Neuronal stem cell (in vitro differentiated cells): ENCODE measurements around the gene B3GNT8.

Experiments used
- DNase-seq: peaks from one replicate; pipeline ENCODE4 v3.0.0-alpha.2; 2013; ENCODE audit warnings: low spot score
- H2AFZ ChIP-seq: one replicate; pipeline ENCODE4 v1.6.1; 2013; ENCODE audit warnings: mild to moderate bottlenecking, low read length, inconsistent platforms
- H2AK5ac ChIP-seq: 2 replicates; pipeline ENCODE4 v1.6.1; 2013; ENCODE audit warnings: low read depth, mild to moderate bottlenecking, inconsistent platforms, low read length, moderate library complexity, mixed read lengths
- H2BK120ac ChIP-seq: 2 replicates; pipeline ENCODE4 v1.6.1; 2013; ENCODE audit warnings: low read depth, mild to moderate bottlenecking, inconsistent platforms, low read length, moderate library complexity, mixed read lengths
- H2BK12ac ChIP-seq: one replicate; pipeline ENCODE4 v1.6.1; 2013; ENCODE audit warnings: low read length, inconsistent platforms
- H2BK15ac ChIP-seq: 2 replicates; pipeline ENCODE4 v1.6.1; 2013; ENCODE audit warnings: mild to moderate bottlenecking, low read length, inconsistent platforms, mixed read lengths
- H2BK5ac ChIP-seq: one replicate; pipeline ENCODE4 v1.6.1; 2013; ENCODE audit warnings: inconsistent platforms, mild to moderate bottlenecking, low read length, moderate library complexity
- H3K14ac ChIP-seq: one replicate; pipeline ENCODE4 v1.6.1; 2013; ENCODE audit warnings: low read length, inconsistent platforms
- H3K18ac ChIP-seq: 2 replicates; pipeline ENCODE4 v1.6.1; 2013; ENCODE audit warnings: low read length, inconsistent platforms
- H3K23ac ChIP-seq: 2 replicates; pipeline ENCODE4 v1.6.1; 2013; ENCODE audit warnings: low read depth, mild to moderate bottlenecking, mixed read lengths, low read length, inconsistent platforms; ENCODE audit not compliant: poor library complexity
- H3K27ac ChIP-seq: replicated peaks from 3 replicates; pipeline ENCODE4 v1.5.1; 2013; ENCODE audit warnings: low read length, inconsistent platforms
- H3K27me3 ChIP-seq, 3 experiments: 2 replicates each; pipeline ENCODE4 v1.6.1; 2013; ENCODE audit warnings: low read length in 3 of 3, mild to moderate bottlenecking in 2 of 3, inconsistent platforms in 1 of 3, low read depth in 1 of 3, mixed read lengths in 1 of 3, moderate library complexity in 1 of 3; ENCODE audit not compliant: control insufficient read depth in 3 of 3, insufficient read depth in 3 of 3
- H3K36me3 ChIP-seq, 2 donors: replicated peaks in 1 of 2; 2 replicates each; pipeline ENCODE4 v1.6.1; 2013; ENCODE audit warnings: low read length in 2 of 2; ENCODE audit not compliant: control insufficient read depth in 2 of 2, insufficient read depth in 2 of 2
- H3K4ac ChIP-seq: 2 replicates; pipeline ENCODE4 v1.6.1; 2013; ENCODE audit warnings: inconsistent platforms, mild to moderate bottlenecking, low read length, moderate library complexity
- H3K4me1 ChIP-seq, 2 donors: 1 replicate in 1 of 2; 2 replicates in 1 of 2; pipeline ENCODE4 v1.6.1; 2013; ENCODE audit warnings: low read length in 2 of 2, low read depth in 1 of 2; ENCODE audit not compliant: control insufficient read depth in 2 of 2, insufficient read depth in 1 of 2
- H3K4me2 ChIP-seq: one replicate; pipeline ENCODE4 v1.6.1; 2013; ENCODE audit warnings: mild to moderate bottlenecking, low read length, inconsistent platforms; ENCODE audit not compliant: insufficient read depth, poor library complexity, severe bottlenecking
- H3K4me3 ChIP-seq, 2 donors: 2 replicates each; pipeline ENCODE4 v1.5.1; 2013; ENCODE audit warnings: low read length in 2 of 2, mild to moderate bottlenecking in 2 of 2, inconsistent platforms in 1 of 2, moderate library complexity in 1 of 2
- H3K79me1 ChIP-seq: one replicate; pipeline ENCODE4 v1.6.1; 2013; ENCODE audit warnings: low read depth, mild to moderate bottlenecking, inconsistent platforms, low read length, moderate library complexity
- H3K9ac ChIP-seq: one replicate; pipeline ENCODE4 v1.6.1; 2013; ENCODE audit warnings: mild to moderate bottlenecking, low read depth, low read length, inconsistent platforms; ENCODE audit not compliant: poor library complexity
- H3K9me3 ChIP-seq, 2 donors: replicated peaks in 1 of 2; 2 replicates each; pipeline versions ENCODE3 to v1.6.1; 2013; ENCODE audit warnings: low read length in 2 of 2, mild to moderate bottlenecking in 2 of 2, inconsistent platforms in 1 of 2, low read depth in 1 of 2, mixed read lengths in 1 of 2, moderate library complexity in 1 of 2; ENCODE audit not compliant: control insufficient read depth in 2 of 2, insufficient read depth in 1 of 2
- H4K8ac ChIP-seq: one replicate; pipeline ENCODE4 v1.6.1; 2013; ENCODE audit warnings: low read depth, mild to moderate bottlenecking, inconsistent platforms, low read length, moderate library complexity
- H4K91ac ChIP-seq: one replicate; pipeline ENCODE4 v1.6.1; 2013; ENCODE audit warnings: low read length, low read depth, mild to moderate bottlenecking, inconsistent platforms; ENCODE audit not compliant: poor library complexity
- WGBS, 2 donors: extraction: QIAGEN DNeasy Blood & Tissue Kit; methylation state at CpG; one replicate each; pipeline ENCODE4 v1.1.7; 2013; ENCODE audit warnings: missing lambda C conversion rate in 2 of 2, mixed read lengths in 1 of 2; ENCODE audit not compliant: insufficient read length in 2 of 2, insufficient replicate concordance in 1 of 2; ENCODE audit errors: extremely low coverage in 2 of 2; 5-methylcytosine and 5-hydroxymethylcytosine counted together

The B3GNT8 gene

GRCh38 chr19:41457241-41457640, 30.1 kb upstream of the B3GNT8 start:
- WGBS, 2 donors = no CpG with 5 or more reads among the region's 1 CpG
- no peak for DNase-seq
- no peak overlapping the region for H3K18ac ChIP-seq

GRCh38 chr19:41456342-41456918, 29.3 kb upstream of the B3GNT8 start:
- H2BK120ac ChIP-seq = no peak overlapping the region
- no peaks in the 10 kb centered on the region for H3K4me1 ChIP-seq
- H3K4ac ChIP-seq = no peak overlapping the region
- no peak overlapping the region for H2BK15ac ChIP-seq
- no peak overlapping the region for H4K91ac ChIP-seq
- no peak overlapping the region for H3K18ac ChIP-seq
- H3K14ac ChIP-seq = no peak overlapping the region
- H3K79me1 ChIP-seq = no peaks in the 10 kb centered on the region
- H3K27me3 ChIP-seq = peaks cover 0 to 23% (median 0%) of the 10 kb centered on the region in 3 experiments
- no peak overlapping the region for H4K8ac ChIP-seq
- H3K4me2 ChIP-seq = no peak overlapping the region
- H2AFZ ChIP-seq = no peak overlapping the region
- no peak overlapping the region for H2AK5ac ChIP-seq
- no peak for DNase-seq
- H2BK5ac ChIP-seq = no peak overlapping the region
- no peak overlapping the region for H3K9ac ChIP-seq
- no CpG with 5 or more reads among the region's 7 CpGs for WGBS, 2 donors
- H3K36me3 ChIP-seq = no peaks in the 10 kb centered on the region
- H3K9me3 ChIP-seq = peaks cover 0 to 2% of the 10 kb centered on the region in 2 donors
- no peak overlapping the region for H3K23ac ChIP-seq
- H2BK12ac ChIP-seq = no peak overlapping the region
- no peak overlapping the region for H3K4me3 ChIP-seq
- no peak overlapping the region for H3K27ac ChIP-seq

More at GRCh38 chr19:41457241-41457640, 30.1 kb upstream of the B3GNT8 start:
- no peak overlapping the region for H3K14ac ChIP-seq
- H3K4me3 ChIP-seq = no peak overlapping the region
- no peak overlapping the region for H4K8ac ChIP-seq
- H3K36me3 ChIP-seq = no peaks in the 10 kb centered on the region
- H3K27me3 ChIP-seq = peaks cover 0 to 28% (median 0%) of the 10 kb centered on the region in 3 experiments
- H3K23ac ChIP-seq = no peak overlapping the region
- H4K91ac ChIP-seq = no peak overlapping the region
- no peak overlapping the region for H3K9ac ChIP-seq
- H3K9me3 ChIP-seq = peaks cover 0 to 2% of the 10 kb centered on the region in 2 donors
- H2AK5ac ChIP-seq = no peak overlapping the region
- H2AFZ ChIP-seq = no peak overlapping the region
- H2BK12ac ChIP-seq = no peak overlapping the region
- no peak overlapping the region for H3K27ac ChIP-seq
- H3K79me1 ChIP-seq = no peaks in the 10 kb centered on the region
- no peaks in the 10 kb centered on the region for H3K4me1 ChIP-seq
- no peak overlapping the region for H3K4me2 ChIP-seq
- no peak overlapping the region for H2BK15ac ChIP-seq
- H2BK120ac ChIP-seq = no peak overlapping the region
- H2BK5ac ChIP-seq = no peak overlapping the region
- H3K4ac ChIP-seq = no peak overlapping the region

GRCh38 chr19:41455936-41456335, 28.8 kb upstream of the B3GNT8 start:
- Histone ChIP-seq H4K91ac (no peak overlapping the region), H3K4me3 (no peak overlapping the region), H3K18ac (no peak overlapping the region), H2AFZ (no peak overlapping the region), H3K27ac (no peak overlapping the region), H2BK15ac (no peak overlapping the region), H4K8ac (no peak overlapping the region), H3K79me1 (no peaks in the 10 kb centered on the region), H2BK12ac (no peak overlapping the region), H3K4me2 (no peak overlapping the region), H2BK120ac (no peak overlapping the region), H3K4ac (no peak overlapping the region), H3K9me3 (peaks cover 0 to 2% of the 10 kb centered on the region in 2 donors), H3K9ac (no peak overlapping the region), H3K4me1 (no peaks in the 10 kb centered on the region), H3K36me3 (no peaks in the 10 kb centered on the region), H3K14ac (no peak overlapping the region), H3K27me3 (peaks cover 0 to 20% (median 0%) of the 10 kb centered on the region in 3 experiments), H2AK5ac (no peak overlapping the region), H2BK5ac (no peak overlapping the region), H3K23ac (no peak overlapping the region)
- no peak for DNase-seq
- no CpG with 5 or more reads among the region's 2 CpGs for WGBS, 2 donors

- no peak overlapping the region for H2BK15ac ChIP-seq
- H2BK120ac ChIP-seq = no peak overlapping the region
- peaks cover 0 to 2% of the 10 kb centered on the region in 2 donors for H3K9me3 ChIP-seq
- H3K4ac ChIP-seq = no peak overlapping the region
- H3K4me1 ChIP-seq = no peaks in the 10 kb centered on the region
- no peak overlapping the region for H4K91ac ChIP-seq
- H2AFZ ChIP-seq = no peak overlapping the region
- H2BK12ac ChIP-seq = no peak overlapping the region
- H3K79me1 ChIP-seq = no peaks in the 10 kb centered on the region
- H3K23ac ChIP-seq = no peak overlapping the region
- H3K36me3 ChIP-seq = no peaks in the 10 kb centered on the region
- H3K14ac ChIP-seq = no peak overlapping the region
- no peak overlapping the region for H4K8ac ChIP-seq
- H3K27me3 ChIP-seq = peaks cover 0 to 8% (median 0%) of the 10 kb centered on the region in 3 experiments
- no peak overlapping the region for H2BK5ac ChIP-seq
- no peak overlapping the region for H3K27ac ChIP-seq
- no peak overlapping the region for H3K9ac ChIP-seq
- H2AK5ac ChIP-seq = no peak overlapping the region
- no peak overlapping the region for H3K18ac ChIP-seq
- peak overlapping the region in 1 of 2 donors; percentile 38 for H3K4me3 ChIP-seq
- no CpG with 5 or more reads among the region's 6 CpGs for WGBS, 2 donors
- no peak overlapping the region for H3K4me2 ChIP-seq
- DNase-seq = no peak
Observed at GRCh38 chr19:41452584-41453275, 25.6 kb upstream of the B3GNT8 start.
